NAMALWA (cell line): Measurements from ENCODE around the gene MREG.
A peak's percentile ranks its signal among the peaks of the same experiment; 100 is the strongest.
"Not testable (repeated sequence)": the region's sequence is repeated elsewhere in the genome, so short reads cannot be mapped to it uniquely, and the experiment has no call there.

Source experiments
- DNase-seq: peaks from one replicate; pipeline ENCODE4 v3.0.0-alpha.2; 2015; ENCODE audit warnings: low spot score

MREG gene

DNA sequence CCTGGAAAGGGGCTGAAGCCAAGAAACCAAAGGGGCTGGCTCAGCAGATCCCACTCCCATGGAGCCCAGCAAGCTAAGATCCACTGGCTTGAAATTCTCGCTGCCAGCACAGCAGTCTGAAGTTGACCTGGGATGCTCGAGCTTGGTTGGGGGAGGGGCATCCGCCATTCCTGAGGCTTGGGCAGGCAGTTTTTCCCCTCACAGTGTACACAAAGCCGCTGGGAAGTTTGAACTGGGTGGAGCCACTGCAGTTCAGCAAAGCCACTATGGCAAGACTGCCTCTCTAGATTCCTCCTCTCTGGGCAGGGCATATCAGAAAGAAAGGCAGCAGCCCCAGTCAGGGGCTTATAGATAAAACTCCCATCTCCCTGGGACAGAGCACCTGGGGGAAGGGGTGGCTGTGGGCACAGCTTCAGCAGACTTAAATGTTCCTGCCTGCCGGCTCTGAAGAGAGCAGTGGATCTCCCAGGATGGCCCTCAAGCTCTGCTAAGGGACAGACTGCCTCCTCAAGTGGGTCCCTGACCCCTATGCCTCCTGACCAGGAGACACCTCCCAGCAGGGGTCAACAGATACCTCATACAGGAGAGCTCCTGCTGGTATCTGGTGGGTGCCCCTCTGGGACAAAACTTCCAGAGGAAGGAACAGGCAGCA, 24.7 kb downstream of the MREG start:
- DNase-seq, result not testable (repeated sequence)

DNA sequence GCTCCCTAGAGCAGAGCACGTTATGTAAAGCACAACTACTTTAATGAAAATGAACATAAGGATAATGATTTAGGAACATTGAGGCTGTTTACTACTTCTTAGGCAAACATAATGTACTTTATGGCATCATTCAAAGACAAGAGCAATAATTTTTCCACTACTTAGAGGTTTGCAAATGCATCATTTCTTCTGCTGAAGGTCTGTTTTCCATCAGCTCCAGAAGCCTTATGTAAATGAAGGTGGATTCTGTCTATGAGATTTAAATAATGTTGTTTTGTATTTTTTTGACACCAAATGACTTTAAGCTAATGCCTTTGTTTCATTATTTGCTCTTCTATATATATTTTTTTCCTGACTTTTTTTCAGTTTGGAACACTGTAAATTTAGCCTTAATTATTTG, 28.1 kb downstream of the MREG start:
- DNase-seq, result no peak

DNA sequence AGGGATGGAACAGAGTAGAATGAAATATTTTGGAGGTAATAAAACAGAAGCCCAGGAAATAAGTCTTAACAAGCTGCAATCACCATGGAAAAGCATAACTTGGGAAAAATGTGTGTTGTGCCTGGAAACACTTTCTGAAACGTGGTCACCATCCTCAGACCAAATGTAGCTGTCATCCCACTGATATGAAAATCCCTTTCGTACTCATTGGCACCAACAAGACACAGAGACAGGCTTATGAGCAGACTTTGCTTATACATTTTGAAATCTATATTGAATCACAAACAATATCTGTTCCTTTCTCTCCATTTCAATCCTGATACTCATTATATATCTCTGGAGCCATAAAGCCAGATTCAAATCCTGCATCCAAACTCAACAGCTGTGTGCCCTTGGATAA, 28.7 kb downstream of the MREG start:
- no peak for DNase-seq

DNA sequence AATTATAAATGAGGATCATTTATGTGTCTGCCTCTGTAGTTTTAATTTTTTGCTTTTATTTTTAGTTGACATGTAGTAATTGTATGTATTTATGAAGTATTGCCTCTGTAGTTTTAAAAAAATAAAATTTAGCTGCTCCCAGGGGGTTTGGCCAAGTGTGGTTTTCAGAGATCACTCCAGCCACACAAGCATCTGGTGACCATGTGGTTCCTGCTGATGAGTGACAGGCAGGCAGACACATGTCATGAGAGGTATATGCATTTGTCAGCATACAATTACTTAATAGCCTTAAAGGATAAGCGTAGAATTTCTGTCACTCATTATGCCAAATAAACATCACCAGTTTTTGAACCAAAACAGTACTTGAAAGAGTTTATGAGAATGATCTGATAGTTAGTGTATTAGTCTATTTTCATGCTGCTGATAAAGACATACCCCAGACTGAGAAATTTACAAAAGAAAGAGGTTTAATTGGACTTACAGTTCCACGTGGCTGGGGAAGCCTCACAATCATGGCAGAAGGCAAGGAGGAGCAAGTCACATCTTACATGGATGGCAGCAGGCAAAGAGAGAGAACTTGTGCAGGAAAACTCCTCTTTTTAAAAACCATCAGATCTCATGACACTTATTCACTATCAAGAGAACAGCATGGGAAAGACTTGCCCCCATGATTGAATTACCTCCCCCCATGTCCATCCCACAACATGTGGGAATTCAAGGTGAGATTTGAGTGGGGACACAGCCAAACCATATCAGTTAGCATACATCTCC, 29.6 kb downstream of the MREG start:
- DNase-seq, result peak; percentile 53

DNA sequence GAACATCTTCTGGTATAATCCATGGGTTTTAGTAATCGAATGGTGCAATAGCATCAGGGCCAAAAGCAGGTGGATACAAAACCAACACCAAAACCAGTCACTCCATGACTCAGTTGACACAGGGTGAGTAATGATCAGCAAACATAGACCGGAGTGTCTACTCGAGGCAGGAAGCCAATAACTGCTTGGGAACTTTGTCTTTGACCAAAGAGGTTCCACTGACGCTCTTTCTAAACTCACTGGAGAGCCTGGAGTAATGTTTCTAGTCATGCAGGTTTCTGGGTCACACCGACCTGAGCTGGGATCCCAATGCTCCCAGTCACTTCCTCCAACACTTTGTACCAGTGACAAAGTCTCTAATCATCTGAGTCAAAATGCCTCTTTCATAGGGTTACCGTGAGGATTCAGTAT, 30.9 kb downstream of the MREG start:
- no peak for DNase-seq

DNA sequence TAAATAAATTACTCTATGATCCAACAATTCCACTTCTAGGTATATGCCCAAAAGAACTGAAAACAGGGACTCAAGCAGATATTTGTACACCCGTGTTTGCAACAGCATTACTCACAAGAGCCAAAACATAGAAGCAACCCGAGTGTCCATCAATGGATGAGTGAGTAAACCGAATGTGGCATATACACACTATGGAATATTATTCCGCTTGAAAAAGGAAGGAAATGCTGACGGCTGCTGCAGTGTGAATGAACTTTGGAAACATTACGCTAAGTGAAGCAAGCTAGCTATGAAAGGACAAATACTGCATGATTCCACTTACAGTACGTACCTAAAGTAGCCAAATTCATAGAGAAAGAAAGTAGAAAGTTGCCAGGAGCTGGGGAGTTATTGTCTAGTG, 32.2 kb downstream of the MREG start:
- DNase-seq, result no peak

DNA sequence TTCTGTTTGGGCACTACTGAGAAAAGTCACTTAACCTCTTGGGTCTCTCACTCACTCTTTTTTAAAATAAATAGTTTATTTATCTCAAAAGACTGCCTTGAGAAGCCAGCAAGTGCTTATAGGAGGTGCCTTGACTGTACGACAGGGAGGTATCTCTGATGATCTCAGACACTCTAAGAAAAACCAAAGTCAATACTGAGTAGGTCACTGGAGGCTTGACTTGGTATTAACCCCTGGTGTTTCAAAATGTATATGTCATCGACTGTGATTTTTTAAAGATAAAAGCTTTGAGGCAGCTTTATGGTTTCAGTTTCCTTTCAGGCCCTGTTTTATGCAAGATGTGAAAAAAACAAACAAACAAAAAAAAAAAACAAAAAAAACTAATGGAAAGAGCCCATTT, 33.7 kb downstream of the MREG start:
- no peak for DNase-seq

DNA sequence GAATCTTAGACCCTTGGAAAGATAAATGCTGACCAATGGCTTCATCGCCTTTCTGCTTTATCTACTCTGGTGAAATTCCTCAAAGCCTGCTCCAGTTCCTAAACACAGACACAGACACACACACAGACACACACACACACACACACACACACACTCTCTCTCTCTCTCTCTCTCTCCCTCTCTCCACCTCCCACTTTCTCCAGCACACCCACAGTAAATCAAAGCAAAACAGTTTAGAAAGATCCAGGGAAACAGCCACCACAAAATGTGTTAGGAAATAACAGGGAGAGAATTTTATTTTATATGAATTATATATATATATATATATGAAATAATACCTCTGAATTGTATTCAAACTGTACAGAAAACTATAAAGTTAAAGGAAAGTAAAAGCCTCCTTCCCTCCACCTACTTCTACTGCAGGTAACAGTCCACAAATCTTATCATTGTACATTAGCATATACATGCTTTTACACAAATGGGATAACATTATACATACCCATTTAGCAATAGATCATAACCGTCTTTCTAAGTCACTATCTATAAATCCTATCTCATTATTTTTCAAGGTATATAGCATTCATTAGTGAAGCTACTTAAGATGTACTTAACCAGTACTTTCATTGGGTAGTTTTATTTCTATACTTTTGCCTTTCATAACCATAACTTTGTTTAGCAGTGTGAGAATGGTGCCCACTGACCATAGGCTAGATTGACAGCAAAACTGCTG, 38.5 kb downstream of the MREG start:
- no peak for DNase-seq

DNA sequence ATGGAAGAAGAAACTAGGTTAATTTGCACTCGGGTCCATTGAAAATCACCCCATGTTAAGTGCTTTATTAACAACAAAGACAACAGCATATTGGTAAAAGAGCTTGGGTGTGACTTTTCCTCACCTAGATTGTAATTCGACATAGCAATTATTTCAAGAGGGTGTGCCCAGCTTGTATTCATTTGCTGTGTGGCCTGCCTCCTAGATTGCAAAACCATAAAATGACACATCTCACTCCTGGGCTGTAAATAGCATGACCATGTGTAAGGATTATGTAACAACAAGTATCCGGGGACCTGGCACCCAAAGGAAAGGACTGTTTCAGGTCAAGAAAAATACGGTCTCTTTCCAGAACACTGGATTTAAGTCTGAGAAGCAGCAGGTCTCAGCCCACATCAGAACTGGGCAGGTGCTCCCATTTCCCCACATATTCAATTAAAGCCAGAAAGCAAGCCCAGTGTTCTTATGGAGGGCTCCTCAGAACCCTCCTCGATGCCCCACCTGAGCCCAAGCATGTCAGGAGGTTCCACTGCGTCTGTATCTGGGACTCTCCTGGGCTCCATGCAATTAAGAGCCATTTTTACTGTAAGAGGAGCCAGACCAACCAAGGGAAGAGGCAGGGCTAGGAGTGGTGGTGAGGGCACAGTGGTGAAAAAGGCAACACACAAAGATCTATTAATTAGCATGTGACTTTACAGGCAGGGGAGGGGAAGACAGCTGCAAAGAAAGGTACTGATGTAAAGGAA, 39.2 kb downstream of the MREG start:
- DNase-seq, result no peak

DNA sequence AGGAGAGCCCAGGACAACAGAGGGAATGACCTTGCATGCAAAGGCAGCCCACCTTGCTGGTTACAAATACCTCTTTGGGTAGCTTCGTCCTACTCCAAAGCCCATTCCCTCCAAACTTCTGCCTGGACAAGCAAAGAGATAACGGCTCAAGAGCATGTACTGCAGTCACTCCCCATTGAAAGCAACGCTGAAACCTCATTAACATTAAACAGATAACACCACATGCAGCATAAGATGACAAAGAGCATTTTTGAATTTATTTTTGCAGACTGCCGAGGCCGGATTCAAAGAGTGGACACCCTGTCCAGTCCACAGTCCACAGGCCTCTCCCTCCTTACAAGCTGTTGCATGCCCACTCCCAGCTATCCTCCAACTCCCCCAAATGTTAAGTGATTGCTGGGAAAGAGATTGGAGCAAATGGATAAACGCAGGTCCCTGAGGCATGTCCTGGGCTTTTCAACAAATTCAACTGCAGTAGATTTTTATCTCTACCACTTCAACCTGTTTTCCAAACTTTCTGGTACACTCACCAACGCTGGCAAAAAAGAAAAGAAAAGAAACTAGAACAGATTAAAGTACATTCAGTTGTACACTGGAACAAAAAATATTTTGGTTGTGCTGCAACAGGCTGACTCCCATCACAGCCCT, 40.1 kb downstream of the MREG start:
- no peak for DNase-seq

DNA sequence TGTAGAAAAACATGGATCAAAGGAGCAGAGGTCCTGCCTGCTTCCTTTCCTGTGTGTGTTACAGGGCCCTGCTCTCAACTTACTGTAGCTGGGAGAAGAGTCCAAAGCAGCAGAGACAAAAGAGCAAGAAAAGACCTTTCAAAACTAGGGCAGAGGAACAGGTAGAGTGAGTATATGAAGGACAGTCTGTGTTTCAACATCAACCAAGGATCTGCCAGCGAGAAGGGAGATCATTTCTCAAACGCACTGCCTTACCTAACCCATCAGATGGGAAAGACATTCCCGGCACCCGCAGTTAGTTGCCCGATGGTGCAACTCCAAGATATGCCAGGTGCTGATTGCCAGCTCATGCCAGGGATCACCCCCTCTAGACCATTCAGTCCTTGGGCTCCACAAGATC, 41.7 kb downstream of the MREG start:
- no peak for DNase-seq

DNA sequence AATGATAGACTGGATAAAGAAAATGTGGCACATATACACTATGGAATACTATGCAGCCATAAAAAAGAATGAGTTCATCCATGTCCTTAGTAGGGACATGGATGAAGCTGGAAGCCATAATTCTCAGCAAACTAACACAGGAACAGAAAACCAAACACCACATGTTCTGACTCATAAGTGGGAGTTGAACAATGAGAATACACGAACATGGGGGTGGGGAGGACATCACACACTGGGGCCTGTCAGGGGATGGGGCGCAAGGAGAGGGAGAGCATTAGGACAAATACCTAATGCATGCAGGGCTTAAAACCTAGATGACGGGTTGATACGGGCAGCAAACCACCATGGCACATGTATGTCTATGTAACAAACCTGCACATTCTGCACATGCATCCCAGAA, 42.5 kb downstream of the MREG start:
- not testable (repeated sequence) for DNase-seq

DNA sequence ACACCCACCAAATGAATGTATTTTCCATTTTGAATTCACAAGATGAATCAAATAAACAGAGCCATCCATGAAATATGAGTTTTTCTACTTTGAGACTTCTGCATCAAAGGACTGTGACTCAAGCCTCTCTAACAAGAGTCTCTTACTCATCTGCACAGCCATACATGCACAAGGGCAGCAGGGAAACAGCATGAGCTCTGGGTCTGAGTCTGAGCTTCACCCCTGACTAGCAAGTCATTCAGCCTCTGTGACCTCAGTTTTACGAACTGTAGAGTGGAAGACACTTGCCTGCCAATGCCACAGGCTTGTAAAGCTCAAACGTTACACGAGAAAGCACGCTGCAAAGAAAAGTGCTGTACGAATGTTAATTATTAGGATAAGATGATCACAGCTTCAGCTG, 42.9 kb downstream of the MREG start:
- DNase-seq, result no peak

DNA sequence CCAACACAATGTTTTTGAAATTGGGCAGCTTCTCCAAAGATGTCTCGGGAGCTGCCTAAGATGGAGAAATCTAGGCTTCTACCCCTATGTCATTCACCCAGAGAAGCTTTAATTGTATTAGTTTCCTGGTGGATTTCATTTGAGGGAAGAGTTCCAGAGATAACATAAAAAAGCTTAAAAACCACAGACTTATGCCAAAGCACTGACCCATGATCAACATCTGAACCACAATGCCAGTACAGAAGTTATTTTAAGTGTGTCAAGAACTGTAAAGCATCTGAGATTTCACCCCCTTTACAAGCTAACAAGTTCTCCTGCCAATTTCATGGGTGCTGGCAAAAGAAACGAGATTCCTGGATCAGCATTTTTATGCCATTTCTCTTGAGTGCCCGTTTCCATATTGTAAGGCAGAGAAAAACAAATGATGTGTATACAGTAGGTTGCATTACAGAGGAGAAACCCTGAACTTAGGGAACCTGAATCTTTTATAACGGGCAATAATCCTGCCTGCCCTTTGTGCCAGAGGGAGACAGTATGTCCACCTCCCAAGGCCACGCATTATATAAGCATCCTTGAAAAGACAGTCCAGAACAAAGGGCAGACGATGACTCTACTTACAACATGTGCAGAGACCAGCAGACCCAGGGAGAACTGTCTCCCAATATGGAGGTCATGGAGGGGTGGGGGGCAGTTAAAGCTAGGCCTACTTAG, 44.1 kb downstream of the MREG start:
- no peak for DNase-seq

DNA sequence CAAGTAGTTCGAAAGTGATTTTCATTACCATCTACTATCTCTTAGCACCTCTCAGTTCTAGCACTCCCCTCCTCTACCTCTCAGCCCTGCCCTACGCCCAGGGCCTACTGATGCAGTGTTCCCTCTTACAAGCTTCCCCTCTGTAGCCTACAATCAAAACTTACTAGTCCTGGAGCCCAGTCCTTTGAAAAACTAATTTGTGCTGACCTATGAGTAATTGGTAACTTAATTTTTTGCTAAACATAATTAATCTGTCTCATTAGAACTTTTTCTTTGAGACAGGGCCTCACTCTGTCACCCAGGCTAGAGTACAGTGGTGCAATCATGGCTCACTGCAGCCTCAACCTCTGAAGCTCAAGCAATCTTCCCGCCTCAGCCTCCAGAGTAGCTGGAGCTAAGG, 44.9 kb downstream of the MREG start:
- DNase-seq, result no peak

DNA sequence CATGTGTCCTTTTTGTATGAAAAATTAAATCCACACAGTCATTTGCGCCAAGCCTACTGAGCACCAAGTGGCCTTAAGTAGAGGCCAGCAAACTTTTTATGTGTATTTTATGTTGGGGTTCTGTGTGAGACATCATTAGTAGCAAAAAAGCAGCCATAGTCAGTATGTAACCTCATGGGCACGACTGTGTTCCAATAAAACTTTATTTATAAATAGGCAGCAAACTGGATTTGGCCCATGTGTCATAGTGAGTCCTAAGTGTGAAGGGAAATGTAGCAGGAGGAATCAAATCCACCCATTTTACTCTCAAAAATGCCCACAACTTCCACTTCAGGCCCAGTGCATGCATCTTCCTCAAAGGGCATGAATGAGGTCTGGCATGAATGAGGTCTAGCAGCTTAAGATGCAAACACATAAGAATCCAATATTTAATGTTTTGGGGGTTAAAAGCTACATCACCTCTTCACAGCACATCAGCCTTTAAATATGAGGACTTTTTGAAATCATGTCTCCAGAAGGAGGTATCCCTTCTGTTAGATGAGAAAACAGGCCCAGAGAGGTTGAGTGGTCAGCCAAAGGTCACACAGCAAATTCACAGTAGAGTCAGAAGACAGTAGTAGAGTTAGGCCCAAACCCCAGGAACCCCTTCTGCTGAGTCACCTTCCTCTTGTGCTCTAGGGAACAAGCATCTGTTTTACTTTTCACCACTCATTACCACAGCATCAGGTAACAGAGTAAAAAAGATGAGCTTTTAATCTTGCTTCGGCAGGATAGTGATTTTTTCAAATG, 45.6 kb downstream of the MREG start:
- DNase-seq, result no peak

DNA sequence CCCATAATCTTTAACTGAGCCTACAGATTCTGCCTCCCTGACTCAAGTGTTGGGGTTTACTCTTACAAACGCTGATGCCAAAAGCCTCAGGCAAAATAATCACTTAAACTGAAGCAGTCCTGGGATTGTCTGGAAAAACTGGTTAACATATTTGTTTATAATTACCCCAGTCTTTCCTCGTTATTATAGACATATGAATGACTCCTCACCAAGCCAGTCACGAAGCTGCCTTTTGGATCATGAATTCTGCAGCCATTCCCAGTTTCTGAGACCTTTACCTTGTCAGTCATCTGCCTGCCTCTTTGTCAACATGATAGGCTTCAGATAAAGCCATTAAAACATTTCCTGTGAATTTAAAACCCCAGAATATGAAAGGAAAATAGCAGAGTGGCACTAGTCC, 46.4 kb downstream of the MREG start:
- DNase-seq, result no peak

DNA sequence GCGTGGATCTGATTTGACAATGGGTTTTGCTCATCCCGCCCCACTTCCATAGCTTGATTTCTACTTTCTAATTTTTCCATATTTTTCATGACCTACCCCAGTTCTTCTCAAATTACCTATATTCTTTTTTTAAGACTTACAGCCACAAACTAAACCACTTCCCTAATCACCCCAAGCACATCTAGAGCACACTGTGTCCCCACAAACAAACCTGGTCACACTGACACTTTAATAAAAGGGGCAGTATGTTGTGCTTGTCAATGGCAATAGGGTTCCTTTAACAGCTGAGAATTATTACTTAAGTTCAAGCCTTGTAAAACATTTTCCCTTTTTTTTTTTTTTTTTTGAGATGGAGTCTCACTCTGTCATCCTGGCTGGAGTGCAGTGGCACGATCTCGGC, 47.1 kb downstream of the MREG start:
- no peak for DNase-seq

DNA sequence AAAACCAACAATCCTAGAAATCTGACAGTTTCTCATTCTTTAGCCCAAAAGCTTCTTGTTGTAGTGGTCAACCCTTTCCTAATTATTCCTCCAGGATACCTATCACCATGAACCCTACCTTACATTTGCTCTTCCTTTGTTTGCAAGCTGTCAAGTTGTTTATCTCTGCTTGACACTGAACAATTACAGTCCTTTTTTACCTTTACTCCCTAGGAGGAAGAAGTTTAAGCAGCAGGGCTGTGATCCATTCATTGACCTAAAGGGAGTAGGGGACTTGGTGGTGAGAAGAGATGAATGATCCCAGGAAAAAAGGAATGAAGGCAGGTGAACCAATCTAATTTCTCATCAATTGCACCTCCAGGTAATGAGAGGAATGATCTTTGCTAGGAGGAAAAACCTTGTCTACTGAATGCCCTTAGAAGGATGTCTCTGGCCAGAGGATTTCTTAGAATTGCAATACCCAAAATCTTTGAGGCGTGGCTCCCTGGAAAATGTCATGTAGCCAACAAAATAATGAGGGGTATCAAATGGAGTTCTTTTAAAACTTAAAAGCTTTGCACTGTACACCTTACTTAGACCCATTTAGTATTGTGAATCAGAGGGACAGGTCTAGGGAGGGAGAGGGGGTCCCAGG, 47.7 kb downstream of the MREG start:
- DNase-seq, result no peak

DNA sequence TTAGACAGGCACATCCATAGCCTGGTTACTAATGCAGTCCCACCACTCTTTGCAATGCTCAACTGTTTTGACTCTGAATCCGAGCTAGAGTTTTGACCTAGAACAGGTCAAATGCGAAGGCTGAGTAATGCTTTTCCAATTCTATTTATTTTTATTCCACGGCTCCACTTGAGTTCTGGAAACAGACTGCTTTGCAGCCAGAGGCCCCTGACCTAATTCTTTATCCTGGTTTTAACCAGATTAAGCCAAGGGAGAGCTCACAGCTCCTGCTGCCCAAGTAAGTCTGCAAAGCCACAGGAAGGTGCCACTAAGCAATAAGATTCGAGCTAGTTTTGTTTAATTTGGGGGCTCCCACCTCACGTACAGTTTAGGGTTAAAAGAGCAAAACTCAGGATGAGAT, 51.4 kb downstream of the MREG start:
- no peak for DNase-seq
